H9 (cell line): ENCODE measurements around the gene PIP4P1. TPM values are rescaled to one million over a fixed set of nuclear protein-coding genes. Genes with fewer than 3 reads are reported as not detected.

Source experiments
- DNase-seq: peaks from one replicate; pipeline ENCODE4 v3.0.0-alpha.2; 2017
- H2AFZ ChIP-seq: one replicate; pipeline ENCODE4 v1.6.1; 2013; ENCODE audit warnings: mild to moderate bottlenecking, low read length, control low read depth, moderate library complexity
- H2AK5ac ChIP-seq: 2 replicates; pipeline ENCODE4 v1.6.1; 2013; ENCODE audit warnings: low read length, control low read depth, mixed read lengths; ENCODE audit not compliant: insufficient read length
- H2BK120ac ChIP-seq: one replicate; pipeline ENCODE4 v1.6.1; 2013; ENCODE audit warnings: low read depth, mild to moderate bottlenecking, low read length, control low read depth, inconsistent platforms; ENCODE audit not compliant: poor library complexity, severe bottlenecking
- H2BK12ac ChIP-seq: 2 replicates; pipeline ENCODE4 v1.6.1; 2013; ENCODE audit warnings: low read length, control low read depth, mixed read lengths, low read depth; ENCODE audit not compliant: insufficient read length
- H2BK15ac ChIP-seq: 2 replicates; pipeline ENCODE4 v1.6.1; 2013; ENCODE audit warnings: low read depth, low read length, control low read depth
- H2BK20ac ChIP-seq: one replicate; pipeline ENCODE4 v1.6.1; 2013; ENCODE audit warnings: low read depth, mild to moderate bottlenecking, low read length, control low read depth, inconsistent platforms; ENCODE audit not compliant: poor library complexity, severe bottlenecking
- H2BK5ac ChIP-seq: 2 replicates; pipeline ENCODE4 v1.6.1; 2013; ENCODE audit warnings: low read length, control low read depth, mixed read lengths; ENCODE audit not compliant: insufficient read length
- H3K14ac ChIP-seq: 2 replicates; pipeline ENCODE4 v1.6.1; 2013; ENCODE audit warnings: low read length, control low read depth; ENCODE audit not compliant: insufficient read depth
- H3K18ac ChIP-seq: 2 replicates; pipeline ENCODE4 v1.6.1; 2013; ENCODE audit warnings: low read depth, mild to moderate bottlenecking, mixed read lengths, low read length, control low read depth; ENCODE audit not compliant: insufficient read length
- H3K23ac ChIP-seq: 2 replicates; pipeline ENCODE4 v1.6.1; 2013; ENCODE audit warnings: low read length, control low read depth, mixed read lengths, low read depth; ENCODE audit not compliant: insufficient read length
- H3K23me2 ChIP-seq: 2 replicates; pipeline ENCODE4 v1.6.1; 2013; ENCODE audit warnings: low read depth, mild to moderate bottlenecking, mixed read lengths, low read length, control low read depth; ENCODE audit not compliant: insufficient read length, poor library complexity, severe bottlenecking
- H3K27ac ChIP-seq: 2 replicates; pipeline ENCODE4 v1.5.1; 2013; ENCODE audit warnings: low read length, control low read depth, mixed read lengths, low read depth; ENCODE audit not compliant: insufficient read length
- H3K27me3 ChIP-seq: 2 replicates; pipeline ENCODE4 v1.6.1; 2013; ENCODE audit warnings: low read length, control low read depth, inconsistent platforms; ENCODE audit not compliant: insufficient read depth
- H3K4ac ChIP-seq: 2 replicates; pipeline ENCODE4 v1.6.1; 2013; ENCODE audit warnings: low read depth, mild to moderate bottlenecking, control low read depth, inconsistent platforms, low read length, moderate library complexity
- H3K4me1 ChIP-seq: 2 replicates; pipeline ENCODE4 v1.6.1; 2013; ENCODE audit warnings: low read length, control low read depth, inconsistent platforms; ENCODE audit not compliant: insufficient read depth
- H3K4me2 ChIP-seq: 2 replicates; pipeline ENCODE4 v1.6.1; 2013; ENCODE audit warnings: low read length, control low read depth, mixed read lengths; ENCODE audit not compliant: insufficient read length, insufficient read depth
- H3K56ac ChIP-seq: 2 replicates; pipeline ENCODE4 v1.6.1; 2013; ENCODE audit warnings: low read depth, mild to moderate bottlenecking, mixed read lengths, low read length, control low read depth; ENCODE audit not compliant: insufficient read length
- H3K79me1 ChIP-seq: 2 replicates; pipeline ENCODE4 v1.6.1; 2013; ENCODE audit warnings: low read depth, mild to moderate bottlenecking, moderate library complexity, low read length, control low read depth, inconsistent platforms; ENCODE audit not compliant: insufficient read depth, poor library complexity, severe bottlenecking
- H3K79me2 ChIP-seq: 2 replicates; pipeline ENCODE4 v1.6.1; 2013; ENCODE audit warnings: low read length, control low read depth, inconsistent platforms; ENCODE audit not compliant: insufficient read depth
- H3K9ac ChIP-seq: 2 replicates; pipeline ENCODE4 v1.6.1; 2013; ENCODE audit warnings: low read length, control low read depth, mixed read lengths; ENCODE audit not compliant: insufficient read length; ENCODE audit errors: extremely low read depth
- H3K9me3 ChIP-seq: one replicate; pipeline ENCODE4 v1.6.1; 2013; ENCODE audit warnings: low read depth, low read length, inconsistent platforms; ENCODE audit not compliant: control insufficient read depth
- H3T11ph ChIP-seq: one replicate; pipeline ENCODE4 v1.6.1; 2013; ENCODE audit warnings: mild to moderate bottlenecking, low read length, control low read depth, inconsistent platforms
- H4K20me1 ChIP-seq: one replicate; pipeline ENCODE4 v1.6.1; 2013; ENCODE audit not compliant: control insufficient read depth, insufficient read length, insufficient read depth
- H4K5ac ChIP-seq: 2 replicates; pipeline ENCODE4 v1.6.1; 2013; ENCODE audit warnings: low read depth, mild to moderate bottlenecking, mixed read lengths, low read length, control low read depth; ENCODE audit not compliant: insufficient read length
- H4K8ac ChIP-seq: replicated peaks from 2 replicates; pipeline ENCODE4 v1.6.1; 2013; ENCODE audit warnings: low read length, control low read depth, mixed read lengths, low read depth; ENCODE audit not compliant: insufficient read length
- H4K91ac ChIP-seq: 2 replicates; pipeline ENCODE4 v1.6.1; 2013; ENCODE audit warnings: low read depth, mild to moderate bottlenecking, moderate library complexity, mixed read lengths, low read length, control low read depth; ENCODE audit not compliant: insufficient read length
- H3K27ac Mint-ChIP-seq, 3 experiments: 2 replicates in 2 of 3; 3 replicates in 1 of 3; pipeline ENCODE4 v1.8.0; 2020 to 2021; ENCODE audit warnings: mixed read lengths in 3 of 3, mild to moderate bottlenecking in 1 of 3, moderate library complexity in 1 of 3
- H3K27me3 Mint-ChIP-seq: 2 replicates; pipeline ENCODE4 v1.8.0; 2021; ENCODE audit warnings: low read depth, mild to moderate bottlenecking, moderate library complexity, mixed read lengths
- H3K36me3 Mint-ChIP-seq, 3 experiments: 2 replicates in 2 of 3; 3 replicates in 1 of 3; pipeline ENCODE4 v1.8.0; 2020 to 2021; ENCODE audit warnings: low read depth in 3 of 3, mixed read lengths in 3 of 3; ENCODE audit not compliant: insufficient read depth in 1 of 3
- H3K4me1 Mint-ChIP-seq, 2 experiments: 2 replicates each; pipeline ENCODE4 v1.8.0; 2020; ENCODE audit warnings: mixed read lengths in 2 of 2
- H3K4me3 Mint-ChIP-seq, 2 experiments: 2 replicates in 1 of 2; 3 replicates in 1 of 2; pipeline ENCODE4 v1.8.0; 2020 to 2021; ENCODE audit warnings: mild to moderate bottlenecking in 2 of 2, mixed read lengths in 2 of 2, moderate library complexity in 1 of 2
- H3K9me3 Mint-ChIP-seq, 2 experiments: 2 replicates in 1 of 2; 3 replicates in 1 of 2; pipeline ENCODE4 v1.8.0; 2020; ENCODE audit warnings: mild to moderate bottlenecking in 2 of 2, mixed read lengths in 2 of 2, moderate library complexity in 1 of 2
- CTCF ChIP-seq: fragments of 200-600 bp; sonication (generic); conservative IDR thresholded peaks from 3 replicates; pipeline ENCODE4 v1.8.0; 2021; ENCODE audit warnings: antibody characterized with exemption, mild to moderate bottlenecking
- whole genome bisulfite sequencing: extraction: QIAGEN DNeasy Blood & Tissue Kit; methylation state at CpG from one replicate; pipeline ENCODE4 v1.1.7; 2013; ENCODE audit warnings: missing lambda C conversion rate, low lambda C conversion rate, mixed read lengths; ENCODE audit not compliant: insufficient read length; ENCODE audit errors: extremely low coverage; 5-methylcytosine and 5-hydroxymethylcytosine counted together
- total RNA-seq: library from RNA; stranded (reverse); gene quantifications from 2 replicates; pipeline ENCODE4 v1.2.1, GENCODE V29; 2021

PIP4P1 gene
- total RNA-seq, 1 experiment from 2014 or later: 41.6 TPM

- DNase-seq: no peak
- no peak overlapping the region for H2BK120ac ChIP-seq
- H3K9me3 ChIP-seq: no peaks in the 10 kb centered on the region
- no peaks in the 10 kb centered on the region for H3K79me1 ChIP-seq
- H3K18ac ChIP-seq: no peak overlapping the region
- H4K5ac ChIP-seq: no peak overlapping the region
- no peak overlapping the region for H3K4ac ChIP-seq
- no peak overlapping the region for H3K27ac ChIP-seq
- no peak overlapping the region for H3K56ac ChIP-seq
- no peak overlapping the region for H3K23ac ChIP-seq
- no peaks in the 10 kb centered on the region for H4K20me1 ChIP-seq
- no peak overlapping the region for H3T11ph ChIP-seq
- H4K91ac ChIP-seq: no peak overlapping the region
- no peak overlapping the region for H2AFZ ChIP-seq
- H3K4me1 Mint-ChIP-seq: peaks cover 25 to 29% of the 10 kb centered on the region in 2 experiments
- no peak overlapping the region for H2AK5ac ChIP-seq
- no peaks in the 10 kb centered on the region for H3K27me3 ChIP-seq
- no peak overlapping the region for H2BK5ac ChIP-seq
- no CpG with 5 or more reads among the region's 7 CpGs for WGBS
- H3K36me3 Mint-ChIP-seq: peaks cover 6 to 7% (median 6%) of the 10 kb centered on the region in 3 experiments; a peak in 3 of 7 replicates
- no peak overlapping the region for H3K27ac Mint-ChIP-seq
- H3K79me2 ChIP-seq: no peaks in the 10 kb centered on the region; the same call in 1 of the 2 replicates
- no peak overlapping the region for H3K14ac ChIP-seq
- H2BK15ac ChIP-seq: no peak overlapping the region
- no peak overlapping the region for H3K4me2 ChIP-seq
- no peaks in the 10 kb centered on the region for H3K4me1 ChIP-seq
- no peak overlapping the region for H2BK20ac ChIP-seq
- H3K4me3 Mint-ChIP-seq: no peak overlapping the region
- H3K9ac ChIP-seq: no peak overlapping the region
- H2BK12ac ChIP-seq: no peak overlapping the region
- peaks cover 0 to 4% of the 10 kb centered on the region in 2 experiments; a peak in 2 of 5 replicates for H3K9me3 Mint-ChIP-seq
- TF ChIP-seq CTCF: no peak
- 0 out of 2 replicates have a peak, but pooled peaks cover 1% of the 10 kb centered on the region for H3K27me3 Mint-ChIP-seq
- no peak overlapping the region for H4K8ac ChIP-seq
- no peaks in the 10 kb centered on the region for H3K23me2 ChIP-seq
Observed at GRCh38 chr14:20438664-20439063, 22.6 kb downstream of the PIP4P1 start.
